ENCODE measurements around the gene SMIM14.

Gene SMIM14

DNA sequence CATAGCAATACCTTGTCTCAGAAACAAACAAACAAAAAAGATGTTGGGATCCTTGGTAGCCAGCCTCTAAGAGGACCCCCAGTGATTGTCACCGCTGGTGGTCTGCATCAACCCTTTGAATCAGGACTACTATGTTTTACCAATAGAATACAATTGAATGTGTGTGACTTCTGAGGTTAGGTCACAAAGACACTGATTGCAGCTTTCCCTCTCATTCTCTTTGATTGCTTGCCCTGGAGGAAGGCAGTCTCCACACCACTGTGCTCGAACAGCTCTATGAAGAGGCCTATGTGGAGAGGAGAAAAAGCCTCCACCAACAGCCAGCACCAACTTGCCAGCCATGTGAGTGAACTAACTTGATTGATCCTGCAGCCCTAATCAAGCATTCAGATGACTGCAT, 2.8 kb upstream of the SMIM14 start:
- no peak for DNase-seq (ENCODE audit: low spot score)
- TF ChIP-seq, protein P1, sequence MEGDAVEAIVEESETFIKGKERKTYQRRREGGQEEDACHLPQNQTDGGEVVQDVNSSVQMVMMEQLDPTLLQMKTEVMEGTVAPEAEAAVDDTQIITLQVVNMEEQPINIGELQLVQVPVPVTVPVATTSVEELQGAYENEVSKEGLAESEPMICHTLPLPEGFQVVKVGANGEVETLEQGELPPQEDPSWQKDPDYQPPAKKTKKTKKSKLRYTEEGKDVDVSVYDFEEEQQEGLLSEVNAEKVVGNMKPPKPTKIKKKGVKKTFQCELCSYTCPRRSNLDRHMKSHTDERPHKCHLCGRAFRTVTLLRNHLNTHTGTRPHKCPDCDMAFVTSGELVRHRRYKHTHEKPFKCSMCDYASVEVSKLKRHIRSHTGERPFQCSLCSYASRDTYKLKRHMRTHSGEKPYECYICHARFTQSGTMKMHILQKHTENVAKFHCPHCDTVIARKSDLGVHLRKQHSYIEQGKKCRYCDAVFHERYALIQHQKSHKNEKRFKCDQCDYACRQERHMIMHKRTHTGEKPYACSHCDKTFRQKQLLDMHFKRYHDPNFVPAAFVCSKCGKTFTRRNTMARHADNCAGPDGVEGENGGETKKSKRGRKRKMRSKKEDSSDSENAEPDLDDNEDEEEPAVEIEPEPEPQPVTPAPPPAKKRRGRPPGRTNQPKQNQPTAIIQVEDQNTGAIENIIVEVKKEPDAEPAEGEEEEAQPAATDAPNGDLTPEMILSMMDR (IDR thresholded peaks at IDR 0.05) = no peak
- Histone ChIP-seq H3K4me3 (no peak overlapping the region), H3K27ac (no peak overlapping the region)

- DNase-seq (ENCODE audit: low spot score) = peak; percentile 83
- H3K27ac ChIP-seq = peak overlapping the region; percentile 92 to 100
- TF ChIP-seq, protein P1 (IDR thresholded peaks at IDR 0.05) = no peak
- H3K4me3 ChIP-seq = peak overlapping the region; percentile 97
These were observed 895 bp downstream of the SMIM14 start for GRCh38 chr4:39637586-39638353.

- peak overlapping the region; percentile 92 to 100 for H3K27ac ChIP-seq
- DNase-seq (ENCODE audit: low spot score) = no peak
- TF ChIP-seq, protein P1 (IDR thresholded peaks at IDR 0.05) = no peak
- peak overlapping the region; percentile 97 for H3K4me3 ChIP-seq
These were observed 1.5 kb downstream of the SMIM14 start for GRCh38 chr4:39637221-39637585.

DNA sequence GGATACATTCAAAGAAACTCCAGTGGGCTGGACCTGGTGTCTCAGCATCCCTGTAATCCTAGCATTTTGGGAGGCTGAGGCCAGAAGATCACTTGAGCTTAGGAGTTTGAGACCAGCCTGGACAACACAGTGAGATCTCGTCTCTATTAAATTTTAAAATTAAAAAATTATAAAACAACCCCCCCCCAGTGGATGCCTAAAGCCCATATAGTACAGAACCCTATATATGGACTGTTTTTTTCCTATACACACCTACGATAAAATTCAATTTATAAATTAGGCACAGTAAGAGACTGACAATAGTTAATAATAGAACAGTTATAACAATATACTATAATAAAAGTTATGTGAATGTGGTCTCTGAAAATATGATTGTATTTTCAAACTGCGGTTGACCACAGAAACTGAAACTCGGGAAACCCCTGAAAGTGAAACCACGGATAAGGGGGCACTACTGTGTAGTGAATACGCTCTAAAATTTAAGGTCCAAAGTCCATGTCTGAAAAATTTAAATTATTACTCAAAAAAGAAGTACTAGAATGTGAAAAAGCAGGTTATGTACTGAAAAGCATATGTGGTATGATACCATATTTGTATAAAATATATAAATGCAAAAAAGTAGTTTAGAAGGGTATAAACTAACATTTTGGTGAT, 2.0 kb downstream of the SMIM14 start:
- Histone ChIP-seq H3K27ac (peak overlapping the region; percentile 92 to 100), H3K4me3 (peak overlapping the region; percentile 97)
- no peak for DNase-seq (ENCODE audit: low spot score)
- TF ChIP-seq, protein P1 (IDR thresholded peaks at IDR 0.05) = no peak

GRCh38 chr4:39635023-39635422, 3.6 kb downstream of the SMIM14 start:
- H3K4me3 ChIP-seq = peak overlapping the region; percentile 97
- TF ChIP-seq, protein P1 (IDR thresholded peaks at IDR 0.05) = no peak
- no peak overlapping the region for H3K27ac ChIP-seq
- DNase-seq (ENCODE audit: low spot score) = no peak

DNA sequence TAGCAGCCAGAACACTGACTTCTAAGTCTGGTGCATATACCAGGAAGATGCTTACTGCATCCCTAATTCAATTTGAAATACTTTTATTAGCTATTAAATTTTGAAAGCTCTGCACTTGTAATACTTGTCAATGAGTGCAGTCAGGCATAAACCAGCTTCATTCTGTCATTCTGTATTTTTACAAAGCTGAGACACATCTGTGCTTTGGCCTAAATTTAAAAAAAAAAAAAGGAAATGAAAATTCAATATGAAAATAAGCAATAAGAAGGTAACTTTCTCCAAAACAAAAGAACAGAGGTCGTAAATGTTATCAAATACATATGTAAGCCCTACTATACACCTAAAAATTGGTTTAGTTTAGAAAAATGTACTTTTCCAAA, 7.0 kb downstream of the SMIM14 start:
- DNase-seq (ENCODE audit: low spot score) = no peak
- Histone ChIP-seq H3K4me3 (no peak overlapping the region), H3K27ac (no peak overlapping the region)
- TF ChIP-seq, protein P1 (IDR thresholded peaks at IDR 0.05) = no peak

DNA sequence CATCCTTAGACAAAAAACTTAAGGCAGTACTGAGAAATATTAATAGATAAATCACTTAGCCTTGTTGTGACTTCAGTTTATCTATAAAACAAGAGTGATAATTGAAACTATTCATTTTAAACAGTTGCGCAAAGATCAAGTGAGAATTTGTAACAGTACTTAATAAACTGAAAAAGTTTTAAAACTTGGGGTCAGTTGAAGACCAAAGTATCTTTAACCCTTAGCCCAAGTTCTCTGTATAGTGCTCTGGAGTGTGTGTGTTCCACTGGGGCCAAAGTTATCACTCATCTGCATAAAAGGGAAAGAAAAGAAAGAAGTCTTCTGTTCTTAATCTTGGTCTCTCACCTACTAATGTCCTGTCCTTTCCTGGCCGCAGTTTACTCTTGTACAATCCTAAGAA, 11.3 kb downstream of the SMIM14 start:
- no peak for DNase-seq (ENCODE audit: low spot score)
- no peak overlapping the region for H3K27ac ChIP-seq
- TF ChIP-seq, protein P1 (IDR thresholded peaks at IDR 0.05) = no peak
- no peak overlapping the region for H3K4me3 ChIP-seq
